ENCODE measurements around the gene ME3.

The ME3 gene

DNA sequence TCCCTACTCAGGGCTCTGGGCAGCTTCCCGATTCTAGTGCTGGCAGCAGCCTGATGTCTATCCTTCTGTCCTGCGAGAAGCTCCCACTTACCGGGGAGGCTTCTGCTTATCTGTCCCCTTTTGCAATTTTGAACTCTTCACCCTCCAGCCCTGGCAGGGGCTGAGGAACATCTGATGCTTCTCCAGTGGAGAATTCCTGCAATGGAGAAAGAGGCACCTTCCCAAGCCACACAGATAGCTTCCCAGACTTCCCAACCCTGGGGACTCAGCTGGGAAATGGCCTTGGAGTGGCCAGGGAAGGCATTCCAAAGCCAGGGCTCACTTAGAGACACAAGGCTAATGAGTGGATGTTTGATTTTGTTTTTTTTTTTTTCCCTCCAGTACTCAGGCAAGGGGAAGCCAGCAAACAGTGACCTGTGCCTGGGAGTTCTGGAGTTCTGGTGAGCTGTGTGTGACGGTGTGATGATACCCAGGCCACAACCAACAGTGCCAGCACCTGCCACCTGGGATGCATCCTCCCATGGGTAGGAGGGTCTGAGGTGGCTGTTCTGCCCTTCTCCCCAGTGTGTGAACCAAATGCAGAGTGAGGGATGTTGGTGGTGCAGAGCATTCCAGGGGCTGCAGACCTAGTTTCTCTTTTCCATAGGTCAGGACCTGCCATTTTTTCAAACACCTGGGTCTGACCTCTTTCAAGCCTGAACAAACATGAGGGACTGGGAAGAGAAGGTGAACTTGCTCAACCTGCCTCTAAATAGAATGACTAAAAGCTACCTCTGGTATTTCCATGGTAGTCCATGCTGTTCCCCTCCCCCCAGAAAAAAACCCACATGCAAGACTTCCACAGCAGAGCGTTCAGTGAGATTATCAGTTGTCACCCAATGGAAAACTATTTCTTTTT lies 202.7 kb downstream of the ME3 start:
- H3K4me3 ChIP-seq (ENCODE audit: low read depth, low read length): no peak overlapping the region

DNA sequence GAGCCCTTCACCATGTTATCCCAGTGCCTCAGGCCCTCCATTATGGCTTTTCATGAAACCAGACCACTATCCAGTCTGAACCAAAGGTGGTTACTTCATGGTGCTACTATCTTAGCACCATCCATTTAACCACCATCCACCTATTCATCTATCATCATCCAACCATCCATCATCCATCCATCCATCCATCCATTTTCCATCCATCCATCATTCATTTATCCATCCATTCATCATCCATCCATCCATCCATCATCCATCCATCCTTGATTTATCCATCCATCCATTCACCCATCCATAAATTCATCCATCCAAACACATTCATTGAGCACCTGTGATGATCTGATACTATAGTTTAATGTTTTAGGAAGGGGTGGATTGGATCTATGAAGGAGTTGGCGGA lies 204.2 kb downstream of the ME3 start:
- H3K4me3 ChIP-seq (ENCODE audit: low read depth, low read length): no peak overlapping the region

DNA sequence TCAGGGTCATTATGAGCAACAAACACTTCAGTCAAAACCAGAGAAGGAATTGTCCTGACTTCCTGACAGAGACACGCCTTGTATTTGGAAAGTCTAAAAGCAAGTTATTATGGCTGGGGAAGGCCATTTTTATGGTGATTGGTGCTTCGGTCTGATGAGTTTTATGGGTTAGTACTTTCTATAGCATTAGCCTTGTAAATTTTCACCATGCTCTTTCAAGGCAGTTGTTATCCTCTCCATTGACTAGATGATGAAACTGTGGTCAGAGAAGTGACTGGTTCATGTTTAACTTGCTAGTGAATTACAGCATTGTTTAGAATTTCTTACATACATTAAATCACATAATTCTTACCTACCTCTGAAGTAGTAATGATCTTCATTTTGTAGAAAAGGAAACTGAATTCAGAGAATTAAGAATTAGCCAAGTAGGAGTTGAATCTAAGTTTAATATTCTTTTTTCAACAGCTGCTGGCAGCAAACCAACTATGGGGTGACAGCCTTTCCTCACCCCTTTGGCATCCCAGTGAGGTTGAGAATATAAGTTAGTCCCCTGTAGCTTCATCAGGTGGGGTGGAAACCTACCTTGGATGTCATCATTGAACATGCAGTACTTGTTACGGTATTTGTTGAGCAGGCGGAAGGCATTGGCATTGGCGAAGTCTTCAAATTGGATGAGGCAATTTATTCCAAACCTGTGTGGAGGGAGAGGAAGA lies 207.8 kb downstream of the ME3 start:
- no peak overlapping the region for H3K4me3 ChIP-seq (ENCODE audit: low read depth, low read length)

DNA sequence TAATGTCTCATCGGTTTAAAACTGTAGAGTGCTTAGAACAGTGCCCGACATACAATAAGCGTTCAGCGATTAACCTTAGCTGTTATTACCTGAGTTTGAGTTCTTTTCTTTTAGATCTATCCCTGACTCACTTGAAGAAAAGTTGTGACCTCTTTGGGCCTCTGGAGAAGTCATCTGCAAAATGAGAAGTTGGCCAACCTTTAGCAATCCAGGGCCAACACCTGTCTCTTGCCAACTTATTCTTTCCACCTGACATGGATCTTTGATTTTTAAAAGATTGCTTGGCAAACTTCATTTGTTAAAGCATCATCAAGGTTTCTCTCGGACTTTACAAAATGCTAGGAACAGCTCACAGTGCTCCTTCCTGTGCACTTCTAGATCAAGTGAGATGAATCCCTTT lies 208.5 kb downstream of the ME3 start:
- no peak overlapping the region for H3K4me3 ChIP-seq (ENCODE audit: low read depth, low read length)

DNA sequence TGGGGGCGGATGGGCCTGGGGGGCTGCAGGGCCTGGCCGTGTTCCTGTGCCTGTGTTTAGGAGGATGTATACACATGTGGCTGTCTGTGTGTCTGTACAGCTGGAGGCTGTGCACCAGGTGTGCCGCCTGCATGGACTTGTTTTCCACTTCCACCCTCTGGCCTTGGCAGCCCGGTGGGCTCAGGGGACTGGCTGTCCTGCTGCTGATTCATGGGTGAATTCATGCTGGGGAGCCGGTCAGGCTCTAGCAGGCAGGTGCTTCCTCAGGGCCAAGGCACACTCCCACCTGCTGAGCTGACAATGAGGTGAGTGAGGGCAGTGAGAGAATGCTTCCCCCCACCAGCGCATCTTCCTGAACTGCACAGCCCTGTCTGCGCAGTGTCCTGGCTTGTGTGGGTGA lies 209.3 kb downstream of the ME3 start:
- H3K4me3 ChIP-seq (ENCODE audit: low read depth, low read length): no peak overlapping the region

DNA sequence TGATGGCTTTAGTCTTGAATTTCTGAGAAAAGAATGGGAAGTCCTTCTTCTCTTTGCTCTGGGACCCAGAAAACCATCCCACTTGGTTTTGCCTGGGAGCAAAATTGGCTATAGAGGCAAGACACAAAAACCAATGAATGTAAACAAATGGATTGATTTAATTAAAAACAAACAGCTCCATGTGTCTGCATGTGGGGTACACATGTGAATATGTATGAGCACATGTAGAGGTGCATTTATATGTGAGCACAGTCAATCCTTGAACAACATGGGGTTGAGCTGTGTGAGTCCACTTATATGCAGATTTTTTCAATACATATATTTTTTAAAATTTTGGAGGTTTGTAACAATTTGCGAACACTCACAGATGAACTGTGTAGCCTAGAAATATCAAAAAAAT lies 210.5 kb downstream of the ME3 start:
- H3K4me3 ChIP-seq (ENCODE audit: low read depth, low read length): no peak overlapping the region

DNA sequence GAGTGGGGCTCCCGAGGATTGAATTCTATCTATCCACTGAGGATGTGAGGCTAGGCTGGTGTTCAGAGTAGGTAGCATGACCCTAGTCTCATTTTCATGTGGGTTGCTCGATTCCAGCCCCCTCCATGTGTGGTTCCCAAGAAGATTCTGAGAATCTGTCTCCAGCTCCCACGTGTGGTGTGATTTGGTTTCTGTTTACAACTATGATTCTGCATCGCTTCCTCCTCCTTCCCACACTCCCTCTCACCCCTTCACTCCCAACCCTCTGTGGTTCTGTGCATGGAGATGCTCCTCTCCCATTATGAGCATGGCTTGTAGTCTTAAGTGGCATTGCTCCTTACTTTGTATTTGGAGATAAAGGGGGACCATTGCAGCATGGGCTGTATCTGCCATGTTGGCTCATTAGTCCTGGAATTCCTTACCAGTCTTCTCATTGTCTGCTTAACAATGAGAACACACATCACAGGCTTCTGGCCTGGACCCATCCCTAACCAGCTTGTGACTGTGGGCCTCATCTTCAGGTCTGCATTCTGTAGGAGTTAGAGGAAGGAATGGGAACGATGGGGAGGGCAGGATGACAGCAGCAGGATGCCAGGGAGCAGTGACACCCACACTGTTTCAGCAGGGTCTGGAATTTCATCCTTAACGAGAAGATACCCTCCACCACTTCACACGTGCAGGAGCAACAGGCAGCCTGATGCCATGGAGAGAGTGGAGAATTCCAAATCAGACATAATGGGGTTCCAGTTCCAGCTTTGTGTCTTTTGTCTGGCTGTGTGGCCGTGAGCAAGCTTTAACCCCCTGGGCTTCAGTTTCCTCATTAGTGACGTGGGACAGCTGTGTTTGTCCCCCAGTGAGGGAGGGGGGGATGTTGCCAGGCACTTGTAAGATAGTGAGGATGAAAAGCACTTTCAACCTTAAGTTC lies 211.7 kb downstream of the ME3 start:
- no peak overlapping the region for H3K4me3 ChIP-seq (ENCODE audit: low read depth, low read length)

DNA sequence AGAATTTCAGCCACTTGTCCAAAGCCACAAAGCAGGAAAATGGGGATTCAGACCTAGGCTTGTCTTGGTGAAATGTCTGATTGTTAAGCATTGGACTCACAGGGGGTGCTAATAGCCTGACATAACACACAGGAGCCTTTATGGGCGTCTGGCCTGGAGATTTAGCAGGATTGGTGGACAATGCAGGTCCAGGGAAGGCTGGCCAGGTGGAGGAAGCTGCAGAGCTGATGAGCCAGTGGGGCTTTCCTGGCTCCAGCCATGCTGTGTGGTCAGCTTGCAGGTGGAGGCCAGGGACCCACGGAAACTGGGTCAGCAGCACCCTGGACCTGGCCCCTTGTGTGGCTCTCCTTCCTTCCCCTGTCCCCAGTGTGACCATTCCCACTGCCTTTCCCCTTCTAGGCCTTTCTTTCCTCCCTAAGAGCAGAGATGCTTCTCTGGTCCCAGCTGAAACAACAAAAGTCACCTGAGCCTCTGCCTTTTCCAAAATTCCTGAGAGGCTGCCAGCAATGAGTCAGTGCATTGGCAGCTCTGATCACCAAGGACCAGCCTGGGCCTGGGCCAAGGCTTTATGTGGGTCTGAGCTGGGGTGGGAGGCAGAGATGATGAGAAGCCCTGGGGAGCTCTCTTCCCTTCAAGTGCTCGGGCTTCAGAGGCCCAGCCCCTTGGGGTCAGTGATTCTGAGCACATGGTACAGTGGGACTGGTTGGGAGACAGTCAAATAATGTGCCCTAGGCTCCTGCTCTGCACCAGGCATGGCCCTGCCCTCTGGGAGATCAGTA lies 212.5 kb downstream of the ME3 start:
- H3K4me3 ChIP-seq (ENCODE audit: low read depth, low read length): no peak overlapping the region

DNA sequence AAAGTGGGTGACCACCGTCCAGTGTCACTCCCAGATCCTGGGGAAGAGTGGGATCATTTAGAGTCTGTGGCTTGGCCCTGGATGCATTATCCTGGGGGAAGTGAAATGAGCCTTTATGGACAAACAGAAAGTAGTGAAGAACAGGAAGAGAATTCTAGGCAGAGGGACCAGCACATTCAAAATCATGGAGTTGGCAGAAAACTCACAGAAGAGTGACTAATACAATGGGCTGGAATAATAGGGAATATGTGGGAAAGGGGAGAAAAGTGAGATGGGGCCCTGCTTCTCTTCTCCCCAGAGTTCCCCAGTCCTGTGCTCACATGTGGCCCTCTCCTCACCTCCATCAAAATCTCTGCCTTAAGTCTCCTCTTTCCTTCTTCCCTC lies 213.4 kb downstream of the ME3 start:
- H3K4me3 ChIP-seq (ENCODE audit: low read depth, low read length): no peak overlapping the region

DNA sequence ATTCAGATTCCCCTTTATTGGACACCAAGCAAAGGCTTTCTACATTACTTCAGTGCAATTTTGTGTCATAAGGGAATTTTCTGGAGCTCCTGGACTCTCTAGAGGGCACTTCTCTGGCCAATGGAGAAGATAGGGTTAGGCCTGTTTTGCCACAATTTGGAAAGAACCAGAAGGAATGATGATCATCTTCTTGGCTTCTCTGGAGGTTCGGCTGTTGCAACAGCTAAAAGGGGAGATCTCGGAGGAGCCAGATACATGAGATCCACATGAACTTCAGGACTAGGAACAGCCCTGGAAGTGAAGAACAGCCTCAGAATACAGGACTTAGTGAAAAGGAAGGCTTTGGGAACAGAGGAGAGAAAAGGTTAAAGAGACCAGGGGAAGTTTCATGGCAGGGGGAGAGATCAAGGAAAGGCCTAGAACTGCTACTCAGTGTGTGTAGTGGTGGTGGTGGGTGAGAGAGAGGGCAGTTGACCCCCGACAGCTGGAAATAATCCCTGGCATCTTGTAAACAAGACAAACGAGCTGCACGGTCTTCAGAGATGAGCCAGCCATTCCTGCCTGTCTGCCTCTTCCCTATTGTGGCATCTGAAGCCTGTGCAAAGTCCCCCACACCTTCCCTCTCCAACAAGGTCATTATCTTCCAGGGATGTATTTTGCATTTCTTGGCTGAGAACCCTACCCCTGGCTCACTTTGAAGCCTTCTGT lies 214.0 kb downstream of the ME3 start:
- no peak overlapping the region for H3K4me3 ChIP-seq (ENCODE audit: low read depth, low read length)

DNA sequence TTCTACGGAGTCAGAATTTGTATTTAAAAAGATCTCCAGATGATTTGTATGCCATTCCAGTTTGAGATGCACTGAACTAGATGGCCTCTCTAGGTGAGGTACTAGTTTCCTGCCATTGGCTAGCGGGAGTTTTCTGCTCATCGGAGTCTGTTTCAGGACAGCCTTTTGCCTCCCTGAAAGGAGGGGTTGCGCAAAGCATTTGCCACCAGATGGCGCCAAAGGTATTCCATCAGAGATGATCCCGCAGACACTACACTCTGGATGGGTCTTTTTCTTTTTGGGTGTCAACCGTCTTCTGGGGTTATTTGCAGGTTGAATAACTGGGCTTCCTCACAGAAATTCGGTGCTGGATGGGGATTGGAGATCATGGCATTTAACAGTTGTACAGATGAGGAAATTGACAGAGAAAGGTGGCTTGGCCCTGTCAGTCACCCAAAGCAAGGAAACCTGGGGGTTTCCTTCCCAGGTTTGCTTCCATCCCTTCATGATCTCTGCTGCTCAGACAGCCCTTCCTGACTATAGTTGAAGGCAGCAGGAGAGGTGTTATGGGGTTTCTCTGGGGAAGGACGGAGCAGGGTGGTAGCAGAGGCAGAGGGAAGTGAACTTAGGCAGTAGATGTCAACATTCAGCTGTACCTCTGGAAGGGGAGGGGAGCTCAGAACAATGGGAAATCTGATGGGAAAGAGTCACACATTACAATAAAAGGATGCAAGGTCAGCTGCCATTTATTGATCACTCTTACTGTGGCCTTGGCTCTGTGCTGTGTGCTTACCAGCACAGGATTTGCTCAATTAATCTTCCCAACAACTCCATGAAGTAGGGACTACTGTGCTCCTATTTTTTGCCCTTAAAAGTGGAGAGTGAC lies 216.1 kb downstream of the ME3 start:
- no peak overlapping the region for H3K4me3 ChIP-seq (ENCODE audit: low read depth, low read length)

DNA sequence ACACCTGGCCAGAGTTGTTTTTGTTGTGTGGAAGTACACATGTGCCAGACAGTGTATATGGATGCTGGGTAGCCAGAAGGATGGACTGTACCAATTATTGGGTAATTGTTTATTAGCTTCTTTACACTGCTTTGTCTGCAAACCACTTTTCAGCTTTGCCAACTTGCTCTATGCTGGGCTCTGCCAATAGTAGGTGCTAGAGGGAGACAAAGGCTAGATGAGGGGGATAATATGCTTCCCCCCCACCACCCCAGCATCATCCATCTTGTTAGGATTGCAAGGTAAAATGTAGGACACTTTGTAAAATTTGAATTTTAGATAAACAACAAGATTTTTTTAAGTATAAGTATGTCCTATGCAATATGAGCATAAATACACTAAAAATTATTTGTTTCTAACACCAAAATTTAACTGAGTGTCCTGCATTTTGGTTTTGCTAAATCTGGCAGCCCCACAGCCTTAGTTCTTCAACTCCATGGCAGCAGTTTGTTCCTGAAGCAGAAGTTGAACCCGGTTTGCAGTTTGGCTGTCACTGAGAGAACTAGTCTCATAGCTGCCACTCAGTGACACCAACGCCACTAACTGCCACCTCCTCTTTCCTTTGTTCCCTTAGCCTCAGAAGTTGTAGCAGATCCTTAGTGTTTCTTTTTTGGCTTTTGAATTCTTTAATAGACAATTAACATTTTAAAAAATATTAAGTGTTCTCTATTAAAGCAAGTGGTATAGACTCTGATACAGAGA lies 219.0 kb downstream of the ME3 start:
- no peak overlapping the region for H3K4me3 ChIP-seq (ENCODE audit: low read depth, low read length)

DNA sequence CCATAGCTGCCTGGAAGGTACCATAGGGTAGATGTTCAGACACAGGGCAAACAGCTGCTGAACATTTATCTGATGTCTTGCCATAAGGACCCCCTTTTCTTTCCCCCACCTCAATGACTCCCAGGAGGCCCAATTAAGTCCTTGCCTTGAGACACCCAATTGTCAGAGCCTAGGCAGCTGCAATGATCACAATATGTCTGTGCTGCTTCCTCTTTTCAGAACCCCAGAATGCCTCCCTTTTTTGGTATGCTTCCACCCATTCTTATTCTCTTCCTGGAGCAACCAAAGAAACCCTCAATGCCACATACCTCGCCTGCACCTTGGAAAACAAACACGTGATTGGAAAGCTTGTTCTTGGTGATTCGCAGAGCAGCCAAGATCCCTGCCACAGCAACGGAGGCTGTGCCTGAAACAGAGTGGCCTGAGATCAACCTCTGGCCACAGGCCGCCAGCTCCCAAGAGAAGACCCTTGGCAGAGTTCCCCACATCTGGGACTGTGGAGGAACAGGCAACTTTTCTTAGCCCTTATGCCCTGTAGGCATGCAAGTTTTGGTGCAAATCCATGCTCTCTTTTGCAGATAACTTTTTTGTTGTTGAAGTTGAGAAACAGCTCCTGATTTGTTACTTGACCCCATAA lies 222.3 kb downstream of the ME3 start:
- H3K4me3 ChIP-seq (ENCODE audit: low read depth, low read length): no peak overlapping the region

DNA sequence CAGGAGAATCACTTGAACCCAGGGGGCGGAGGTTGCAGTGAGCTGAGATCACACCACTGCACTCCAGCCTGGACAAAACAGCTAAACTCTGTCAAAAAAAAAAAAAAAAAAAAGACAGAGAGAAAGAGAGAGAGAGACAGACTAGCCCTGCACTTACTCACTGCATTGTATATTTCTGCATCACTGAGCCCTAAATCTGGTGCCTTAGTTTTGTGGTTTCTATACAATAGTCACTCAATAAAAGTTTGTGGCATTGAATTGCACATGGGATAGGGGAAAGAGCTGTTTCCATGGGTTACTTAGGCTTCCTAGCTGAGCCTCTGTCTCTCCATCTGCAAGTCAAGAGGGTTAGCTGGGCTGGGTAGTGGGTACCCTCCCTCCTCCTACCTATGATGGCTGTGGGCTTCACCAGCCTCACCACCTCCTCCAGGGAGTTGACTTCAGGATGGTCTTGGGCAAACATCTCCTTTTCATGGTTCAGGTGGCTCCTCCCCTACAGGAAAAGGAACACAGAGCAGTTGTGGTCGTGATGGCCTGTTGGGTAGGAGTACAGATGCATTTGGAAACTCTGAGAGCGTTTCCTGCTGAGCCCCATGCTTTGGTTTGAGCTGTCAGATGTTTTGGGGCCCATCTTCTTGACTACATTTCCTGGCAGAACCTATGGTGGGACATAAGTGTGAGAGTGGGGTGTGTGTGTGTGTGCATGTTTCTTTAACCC lies 224.5 kb downstream of the ME3 start:
- H3K4me3 ChIP-seq (ENCODE audit: low read depth, low read length): no peak overlapping the region

DNA sequence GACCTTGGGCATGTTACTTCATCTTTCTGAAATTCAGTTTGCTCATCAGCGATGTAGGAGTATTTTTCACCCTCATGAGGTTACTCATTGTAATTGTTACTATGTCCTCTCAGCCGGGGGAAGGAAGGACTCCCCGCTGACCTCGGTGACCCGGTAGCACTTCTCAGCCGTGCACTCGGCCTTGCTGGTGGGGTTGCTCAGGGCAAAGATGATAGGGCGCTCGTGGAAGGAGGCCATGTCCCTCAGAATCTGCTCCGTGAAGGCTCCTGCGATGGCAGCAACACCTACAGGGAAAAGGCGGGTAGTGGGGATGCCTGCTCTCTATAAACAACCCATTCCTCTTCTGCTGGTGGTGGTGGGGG lies 225.5 kb downstream of the ME3 start:
- H3K4me3 ChIP-seq (ENCODE audit: low read depth, low read length): no peak overlapping the region

DNA sequence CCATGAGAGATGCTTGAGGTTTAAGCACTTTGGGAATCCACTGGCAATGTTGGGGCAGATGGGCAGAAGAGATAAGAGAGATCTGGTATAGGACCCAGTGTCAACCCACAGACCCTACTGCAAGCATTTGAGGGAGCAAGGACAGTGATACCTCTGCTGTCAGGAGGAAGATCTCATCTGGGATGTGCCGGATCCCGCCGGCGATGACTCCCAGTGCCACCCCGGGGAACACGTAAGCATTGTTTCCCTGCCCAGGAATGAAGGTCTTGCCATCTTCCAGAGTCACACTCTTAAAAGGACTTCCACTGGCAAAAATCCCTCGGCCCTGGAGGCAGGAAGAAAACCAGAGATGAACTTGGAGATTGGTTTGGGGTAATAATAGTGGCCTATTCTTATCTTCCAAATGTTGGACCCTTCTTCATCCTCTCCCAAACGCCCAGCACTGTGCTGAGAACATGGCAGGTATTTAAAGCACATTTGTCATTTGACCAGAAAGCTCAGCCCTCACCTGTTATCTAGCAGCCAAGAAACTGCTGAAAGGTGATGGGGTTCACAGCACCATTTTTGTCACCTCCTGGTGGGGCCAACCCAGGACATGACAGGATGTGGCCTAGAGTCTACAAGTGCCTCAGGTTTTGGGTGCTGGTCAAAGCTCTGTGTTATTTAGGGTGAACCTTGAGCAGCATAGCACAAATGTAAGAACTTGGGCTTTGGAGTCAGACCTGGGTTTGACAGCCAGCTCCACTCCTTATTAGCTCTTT lies 226.1 kb downstream of the ME3 start:
- no peak overlapping the region for H3K4me3 ChIP-seq (ENCODE audit: low read depth, low read length)

DNA sequence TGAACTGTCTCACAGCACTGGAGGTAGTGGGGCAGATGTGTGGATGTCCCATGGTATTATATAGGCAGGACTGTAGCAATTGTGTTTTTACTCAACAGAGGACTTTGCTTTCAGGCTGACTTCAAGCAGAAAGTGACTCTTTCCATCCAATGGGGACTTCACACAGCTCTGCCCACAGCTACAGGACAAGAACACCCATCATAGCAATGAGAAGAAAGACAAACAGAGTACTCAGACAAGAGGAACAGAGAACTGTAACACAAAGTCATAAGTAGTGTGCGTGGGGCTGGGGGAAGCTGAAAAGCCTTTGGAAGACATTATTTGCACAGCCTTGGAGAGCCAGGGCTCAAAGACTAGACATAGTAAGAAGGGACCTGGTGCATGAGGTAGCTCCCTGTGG lies 227.4 kb downstream of the ME3 start:
- H3K4me3 ChIP-seq (ENCODE audit: low read depth, low read length): no peak overlapping the region

Data from iPS-11a (cell line).